Neural cell (in vitro differentiated cells): Measurements from ENCODE around the gene BNIP3. TPM values are rescaled to one million over a fixed set of nuclear protein-coding genes. Genes with fewer than 3 reads are reported as not detected.

Experiments
- H2AFZ ChIP-seq: fragments of 200-600, 300-800 bp; sonication (generic), shearing (Covaris generic); 2 replicates; pipeline ENCODE4 v1.6.0; 2014; ENCODE audit warnings: low read depth, mild to moderate bottlenecking, antibody characterized with exemption, low read length, moderate library complexity
- H3F3A ChIP-seq: fragments of 200-600 bp; shearing (Covaris generic); 2 replicates; pipeline ENCODE4 v1.6.1; 2016; ENCODE audit warnings: mild to moderate bottlenecking, moderate library complexity, mixed read lengths, antibody characterized with exemption, low read length; ENCODE audit not compliant: insufficient read depth, poor library complexity, severe bottlenecking
- H3K27ac ChIP-seq: fragments of 200-600, 300-800 bp; sonication (generic), shearing (Covaris generic); 2 replicates; pipeline ENCODE4 v1.5.1; 2014; ENCODE audit warnings: mild to moderate bottlenecking, low read length, moderate library complexity
- H3K27me3 ChIP-seq: fragments of 300-800, 200-600 bp; sonication (generic), shearing (Covaris generic); 2 replicates; pipeline ENCODE4 v1.6.0; 2014; ENCODE audit warnings: mild to moderate bottlenecking, low read depth, low read length, moderate library complexity; ENCODE audit not compliant: insufficient read depth
- H3K36me3 ChIP-seq: fragments of 300-800, 200-600 bp; sonication (generic), shearing (Covaris generic); 2 replicates; pipeline ENCODE4 v1.5.1; 2014; ENCODE audit warnings: mild to moderate bottlenecking, antibody characterized with exemption, low read length, moderate library complexity; ENCODE audit not compliant: insufficient read depth
- H3K4me2 ChIP-seq: fragments of 300-800, 200-600 bp; sonication (generic), shearing (Covaris generic); 2 replicates; pipeline ENCODE4 v1.6.0; 2014; ENCODE audit warnings: mild to moderate bottlenecking, low read length
- H3K4me3 ChIP-seq: fragments of 300-800, 200-600 bp; sonication (generic), shearing (Covaris generic); 2 replicates; pipeline ENCODE4 v1.5.1; 2014; ENCODE audit warnings: mild to moderate bottlenecking, low read length, moderate library complexity
- H3K79me2 ChIP-seq: fragments of 200-600 bp; shearing (Covaris generic); replicated peaks from 2 replicates; pipeline ENCODE4 v1.6.0; 2014; ENCODE audit warnings: mild to moderate bottlenecking, low read length, moderate library complexity; ENCODE audit not compliant: insufficient read depth
- H3K9ac ChIP-seq: fragments of 300-800, 200-600 bp; sonication (generic), shearing (Covaris generic); 2 replicates; pipeline ENCODE4 v1.6.1; 2016; ENCODE audit warnings: mild to moderate bottlenecking, low read length, mixed read lengths
- H3K9me2 ChIP-seq: fragments of 200-600 bp; shearing (Covaris generic); 2 replicates; pipeline ENCODE4 v1.6.1; 2016; ENCODE audit warnings: mild to moderate bottlenecking, low read length, mixed read lengths; ENCODE audit not compliant: insufficient read depth
- H3K9me3 ChIP-seq: fragments of 200-600, 300-800 bp; sonication (generic), shearing (Covaris generic); 2 replicates; pipeline ENCODE4 v1.6.1; 2016; ENCODE audit warnings: mild to moderate bottlenecking, mixed run types, low read length, moderate library complexity, mixed read lengths
- H4K20me1 ChIP-seq: fragments of 200-600 bp; shearing (Covaris generic); 2 replicates; pipeline ENCODE4 v1.6.1; 2016; ENCODE audit warnings: mild to moderate bottlenecking, mixed run types; ENCODE audit not compliant: insufficient read depth
- CTCF ChIP-seq: fragments of 450-650 bp; IDR thresholded peaks from 2 replicates; pipeline ENCODE4 v1.5.1; 2014; ENCODE audit warnings: antibody characterized with exemption, mild to moderate bottlenecking, moderate library complexity; ENCODE audit not compliant: poor library complexity, severe bottlenecking
- EP300 ChIP-seq: fragments of 450-650 bp; conservative IDR thresholded peaks from 2 replicates; pipeline ENCODE4 v1.6.1; 2014; ENCODE audit warnings: antibody characterized with exemption, mild to moderate bottlenecking, moderate library complexity; ENCODE audit not compliant: poor library complexity, severe bottlenecking
- EZH2 ChIP-seq: fragments of 200-600, 300-800 bp; shearing (Covaris generic), sonication (generic); IDR thresholded peaks from 2 replicates; pipeline ENCODE4 v1.6.1; 2014; ENCODE audit warnings: antibody characterized with exemption, low read length, borderline replicate concordance, mild to moderate bottlenecking; ENCODE audit not compliant: insufficient read depth, poor library complexity, severe bottlenecking
- MXI1 ChIP-seq: fragments of 450-650 bp; conservative IDR thresholded peaks from 2 replicates; pipeline ENCODE4 v1.6.1; 2014; ENCODE audit warnings: antibody characterized with exemption, mild to moderate bottlenecking; ENCODE audit not compliant: poor library complexity, severe bottlenecking
- POLR2AphosphoS5 ChIP-seq: IDR thresholded peaks from 2 replicates; pipeline ENCODE4 v1.6.1; 2012
- RAD21 ChIP-seq: fragments of 450-650 bp; conservative IDR thresholded peaks from 2 replicates; pipeline ENCODE4 v1.6.1; 2014; ENCODE audit warnings: antibody characterized with exemption, mild to moderate bottlenecking, moderate library complexity
- REST ChIP-seq: IDR thresholded peaks from 2 replicates; pipeline ENCODE4 v1.6.1; 2012; ENCODE audit warnings: borderline replicate concordance
- SMC3 ChIP-seq: fragments of 450-650 bp; conservative IDR thresholded peaks from 2 replicates; pipeline ENCODE4 v1.6.1; 2014; ENCODE audit warnings: antibody characterized with exemption, mild to moderate bottlenecking, moderate library complexity; ENCODE audit not compliant: poor library complexity
- TAF1 ChIP-seq: IDR thresholded peaks from 2 replicates; pipeline ENCODE4 v1.6.1; 2012; ENCODE audit warnings: low read depth
- polyA plus RNA-seq: library from polyadenylated mRNA; depleted of rRNA; stranded (reverse); fragments of >200 nt; gene quantifications from 2 replicates; pipeline ENCODE4 v1.2.3, GENCODE V29; 2014

The BNIP3 gene
- polyA plus RNA-seq, 1 donor from 2014 or later = 77.1 TPM

- Histone ChIP-seq H3K36me3 (no peaks in the 10 kb centered on the region), H3K4me3 (no peak overlapping the region), H3K79me2 (no peaks in the 10 kb centered on the region), H3K9me3 (no peaks in the 10 kb centered on the region), H3K27ac (no peak overlapping the region), H4K20me1 (no peaks in the 10 kb centered on the region), H3K4me2 (no peak overlapping the region), H2AFZ (no peak overlapping the region), H3K27me3 (no peaks in the 10 kb centered on the region), H3F3A (no peaks in the 10 kb centered on the region), H3K9ac (no peak overlapping the region), H3K9me2 (no peaks in the 10 kb centered on the region)
- TF ChIP-seq REST = no peak
- TF ChIP-seq RAD21 = no peak
- no peak for TF ChIP-seq POLR2AphosphoS5
- TF ChIP-seq MXI1 = no peak
- TF ChIP-seq EZH2 = no peak
- TF ChIP-seq SMC3 = no peak
- no peak for TF ChIP-seq CTCF
- TF ChIP-seq TAF1 = no peak
- no peak for TF ChIP-seq EP300
Observed at GRCh38 chr10:131998050-131998844, 16.5 kb upstream of the BNIP3 start.

DNA sequence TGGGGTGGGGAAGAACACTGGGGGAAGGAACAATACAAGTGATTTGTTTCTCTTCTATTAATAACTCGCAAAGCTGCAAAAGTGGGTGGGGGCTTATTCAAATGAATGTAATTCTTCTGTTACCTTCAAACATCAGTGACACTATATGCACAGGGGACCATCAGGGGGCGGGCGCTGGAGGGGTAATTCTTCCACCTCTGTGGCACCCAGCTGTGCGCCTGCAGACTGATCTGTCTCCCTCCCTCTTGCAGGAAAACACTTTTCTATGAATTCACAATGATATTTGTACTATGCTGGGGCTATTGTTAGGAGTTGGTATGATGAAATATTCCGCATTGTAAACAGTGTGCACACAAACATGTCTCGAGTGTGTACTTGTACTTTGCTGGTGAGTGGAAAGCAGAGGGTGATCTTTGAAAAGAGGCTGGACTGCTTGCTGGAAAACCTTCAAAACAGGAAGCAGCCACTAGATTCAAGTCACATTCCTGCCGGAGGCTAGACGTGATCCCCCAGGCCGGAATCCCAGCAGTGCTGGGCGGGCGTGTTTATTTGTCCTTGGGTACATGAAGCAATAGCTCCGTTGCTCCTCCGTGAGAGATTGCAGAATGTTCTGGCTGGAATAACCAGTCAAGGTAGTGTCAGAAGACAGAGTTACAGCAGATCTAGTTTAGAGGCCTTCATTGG lies 15.8 kb upstream of the BNIP3 start:
- H3K36me3 ChIP-seq = no peaks in the 10 kb centered on the region
- peak overlapping the region; percentile 12 for H3K4me3 ChIP-seq
- H3K9ac ChIP-seq = no peak overlapping the region
- no peak overlapping the region for H3K4me2 ChIP-seq
- H3K79me2 ChIP-seq = no peaks in the 10 kb centered on the region
- H3K9me2 ChIP-seq = no peaks in the 10 kb centered on the region
- no peaks in the 10 kb centered on the region for H3F3A ChIP-seq
- no peak overlapping the region for H2AFZ ChIP-seq
- H3K9me3 ChIP-seq = no peaks in the 10 kb centered on the region
- no peak overlapping the region for H3K27ac ChIP-seq
- no peaks in the 10 kb centered on the region for H4K20me1 ChIP-seq
- H3K27me3 ChIP-seq = no peaks in the 10 kb centered on the region
- TF ChIP-seq CTCF (no peak), MXI1 (no peak), EZH2 (no peak), TAF1 (no peak), SMC3 (no peak), POLR2AphosphoS5 (no peak), RAD21 (no peak), REST (no peak), EP300 (no peak)
